ENCODE measurements around the gene MEFV.

MEFV gene

GRCh38 chr16:3223913-3224515 lies 32.4 kb downstream of the MEFV start:
- in situ Hi-C loops (cut with HindIII; ENCODE audit: low sequenced_read_pairs) = no loop called here
- no peak overlapping the region for H3K4me3 ChIP-seq (ENCODE audit: low read depth, low read length)
- TF ChIP-seq CTCF (IDR thresholded peaks at IDR 0.05; ENCODE audit: low read depth, low read length, missing control alignments) = no peak
- DNase-seq (ENCODE audit: low read depth) = no peak

GRCh38 chr16:3220839-3221238 lies 35.6 kb downstream of the MEFV start:
- TF ChIP-seq CTCF (IDR thresholded peaks at IDR 0.05; ENCODE audit: low read depth, low read length, missing control alignments) = no peak
- in situ Hi-C loops (cut with HindIII; ENCODE audit: low sequenced_read_pairs) = no loop called here
- DNase-seq (ENCODE audit: low read depth) = no peak
- H3K4me3 ChIP-seq (ENCODE audit: low read depth, low read length) = no peak overlapping the region

- DNase-seq (ENCODE audit: low read depth) = no peak
- TF ChIP-seq CTCF (IDR thresholded peaks at IDR 0.05; ENCODE audit: low read depth, low read length, missing control alignments) = no peak
- no peak overlapping the region for H3K4me3 ChIP-seq (ENCODE audit: low read depth, low read length)
- in situ Hi-C loops (cut with HindIII; ENCODE audit: low sequenced_read_pairs) = no loop called here
Measured at GRCh38 chr16:3216263-3216640, 40.2 kb downstream of the MEFV start.

- no peak for TF ChIP-seq CTCF (IDR thresholded peaks at IDR 0.05; ENCODE audit: low read depth, low read length, missing control alignments)
- in situ Hi-C loops (cut with HindIII; ENCODE audit: low sequenced_read_pairs) = no loop called here
- H3K4me3 ChIP-seq (ENCODE audit: low read depth, low read length) = no peak overlapping the region
- no peak for DNase-seq (ENCODE audit: low read depth)
Measured at GRCh38 chr16:3215601-3216262, 40.7 kb downstream of the MEFV start.

- no peak overlapping the region for H3K4me3 ChIP-seq (ENCODE audit: low read depth, low read length)
- DNase-seq (ENCODE audit: low read depth) = no peak
- in situ Hi-C loops (cut with HindIII; ENCODE audit: low sequenced_read_pairs) = no loop called here
- TF ChIP-seq CTCF (IDR thresholded peaks at IDR 0.05; ENCODE audit: low read depth, low read length, missing control alignments) = no peak
Measured at GRCh38 chr16:3214904-3215600, 41.4 kb downstream of the MEFV start.

GRCh38 chr16:3212567-3212966 lies 43.9 kb downstream of the MEFV start:
- no peak overlapping the region for H3K4me3 ChIP-seq (ENCODE audit: low read depth, low read length)
- DNase-seq (ENCODE audit: low read depth) = no peak
- no peak for TF ChIP-seq CTCF (IDR thresholded peaks at IDR 0.05; ENCODE audit: low read depth, low read length, missing control alignments)
- in situ Hi-C loops (cut with HindIII; ENCODE audit: low sequenced_read_pairs) = no loop called here

Data from astrocyte of the cerebellum (primary cell).